HG02840 (cell line): ENCODE results near the gene ARHGAP32.

Source experiments
- ATAC-seq: cut with Tn5 transposase; IDR thresholded peaks from one replicate; pipeline ENCODE4 v1.9.1; 2021; ENCODE audit warnings: mild to moderate bottlenecking, moderate library complexity, moderate number of reproducible peaks; ENCODE audit not compliant: unreplicated experiment, low FRiP score

ARHGAP32 gene

DNA sequence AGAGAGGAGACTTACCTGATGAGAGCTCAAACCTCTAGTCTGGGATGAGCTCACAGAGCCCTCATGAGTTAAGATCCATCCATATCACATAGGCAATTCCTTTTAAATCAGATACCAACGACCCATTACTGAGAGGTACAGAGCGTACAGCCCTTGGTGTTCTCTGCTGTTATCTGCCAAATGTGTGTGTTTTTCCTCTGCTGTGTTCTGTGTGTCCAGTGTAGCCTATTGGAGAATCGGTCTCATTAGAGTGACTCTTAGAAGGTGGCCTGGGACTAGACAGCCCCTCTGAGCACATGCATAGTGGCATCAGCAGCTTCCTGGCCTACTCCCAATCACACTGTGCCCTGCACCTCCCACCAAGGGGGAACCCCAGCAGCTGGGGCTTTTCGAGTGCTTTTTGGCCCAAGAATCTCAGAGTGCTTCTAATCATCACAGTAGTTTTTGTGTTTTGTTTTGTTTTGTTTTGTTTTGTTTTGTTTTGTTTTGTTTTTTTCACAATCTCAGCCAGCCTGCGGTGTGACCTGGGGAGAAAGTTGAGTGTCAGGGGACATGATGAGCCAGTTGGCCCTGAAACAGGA is 274.9 kb downstream of the ARHGAP32 start:
- no peak for ATAC-seq

GRCh38 chr11:128916681-128917080 is 275.4 kb downstream of the ARHGAP32 start:
- no peak for ATAC-seq

DNA sequence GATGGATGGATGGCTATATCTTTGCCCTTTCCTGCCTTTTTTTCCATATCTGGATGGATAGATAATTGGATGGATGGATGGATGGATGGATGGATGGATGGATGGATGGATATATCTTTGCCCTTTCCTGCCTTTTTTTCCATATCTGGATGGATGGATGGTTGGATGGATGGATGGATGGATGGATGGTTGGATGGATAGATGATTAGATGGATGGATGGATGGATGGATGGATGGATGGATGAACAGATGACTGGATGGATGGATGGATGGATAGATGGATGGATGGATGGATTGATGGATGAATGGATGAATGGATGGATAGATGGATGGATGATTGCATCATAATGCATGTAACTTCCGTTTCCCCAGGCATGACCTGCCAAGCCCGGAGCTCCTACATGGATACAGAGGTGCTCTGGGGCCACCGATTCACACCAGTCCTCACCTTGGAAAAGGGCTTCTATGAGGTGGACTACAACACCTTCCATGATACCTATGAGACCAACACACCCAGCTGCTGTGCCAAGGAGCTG is 276.0 kb downstream of the ARHGAP32 start:
- no peak for ATAC-seq

DNA sequence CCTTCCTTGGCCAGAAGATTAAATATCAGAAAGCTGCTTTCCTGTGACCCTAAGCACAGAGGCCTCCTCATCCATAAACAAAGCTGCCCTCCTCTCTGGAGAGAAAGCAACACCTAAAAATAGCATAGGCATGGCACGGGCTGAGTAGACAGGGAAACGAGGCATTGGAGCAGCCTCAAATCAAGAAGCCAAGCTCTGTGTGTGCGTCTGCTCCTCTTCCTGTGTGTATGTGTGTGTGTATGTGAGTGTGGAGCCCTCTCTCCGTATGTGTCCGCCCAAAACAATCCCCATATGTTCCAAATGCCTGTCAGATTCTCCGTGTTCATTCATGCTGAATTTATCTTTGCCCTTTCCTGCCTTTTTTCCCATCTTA is 277.0 kb downstream of the ARHGAP32 start:
- ATAC-seq = no peak
